ENCODE data around the gene RAB44. TPM values are rescaled to one million over a fixed set of nuclear protein-coding genes. Genes with fewer than 3 reads are reported as not detected.

The RAB44 gene
- total RNA-seq, 4 donors from 2014 or later: 0.30 to 1.0 (median 0.63) TPM

DNA sequence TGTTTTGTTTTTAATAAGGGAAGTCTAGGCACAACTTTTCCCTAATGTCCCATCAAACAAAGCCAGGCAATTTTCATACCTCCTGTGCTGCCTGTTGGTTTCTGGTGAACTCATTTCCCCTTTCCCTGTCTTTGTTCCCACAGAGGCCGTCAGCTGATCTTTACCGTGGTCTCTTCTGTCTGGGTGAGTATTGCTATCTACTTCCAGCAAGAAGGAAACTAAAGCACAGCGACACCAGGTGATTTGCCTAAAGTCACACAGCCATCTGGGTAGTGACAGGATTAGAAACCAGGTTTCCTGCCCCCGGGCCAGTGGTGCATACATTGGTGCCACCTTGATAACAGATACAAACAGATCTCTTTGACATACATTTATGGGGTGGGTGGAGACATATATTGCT, 59.6 kb downstream of the RAB44 start:
- Histone ChIP-seq H3K4me1 (peaks cover 0 to 20% (median 6%) of the 10 kb centered on the region in 4 donors), H3K4me3 (no peak overlapping the region), H3K36me3 (no peaks in the 10 kb centered on the region), H3K27me3 (no peaks in the 10 kb centered on the region), H3K9me3 (no peaks in the 10 kb centered on the region), H3K27ac (no peak overlapping the region)
- DNase-seq (ENCODE audit: low spot score in 2 of 2): no peak
- no peak for TF ChIP-seq POLR2A (IDR thresholded peaks at IDR 0.05)
- 62 to 78% methylated on average over 4 of the region's 4 CpGs for WGBS, 2 donors

DNA sequence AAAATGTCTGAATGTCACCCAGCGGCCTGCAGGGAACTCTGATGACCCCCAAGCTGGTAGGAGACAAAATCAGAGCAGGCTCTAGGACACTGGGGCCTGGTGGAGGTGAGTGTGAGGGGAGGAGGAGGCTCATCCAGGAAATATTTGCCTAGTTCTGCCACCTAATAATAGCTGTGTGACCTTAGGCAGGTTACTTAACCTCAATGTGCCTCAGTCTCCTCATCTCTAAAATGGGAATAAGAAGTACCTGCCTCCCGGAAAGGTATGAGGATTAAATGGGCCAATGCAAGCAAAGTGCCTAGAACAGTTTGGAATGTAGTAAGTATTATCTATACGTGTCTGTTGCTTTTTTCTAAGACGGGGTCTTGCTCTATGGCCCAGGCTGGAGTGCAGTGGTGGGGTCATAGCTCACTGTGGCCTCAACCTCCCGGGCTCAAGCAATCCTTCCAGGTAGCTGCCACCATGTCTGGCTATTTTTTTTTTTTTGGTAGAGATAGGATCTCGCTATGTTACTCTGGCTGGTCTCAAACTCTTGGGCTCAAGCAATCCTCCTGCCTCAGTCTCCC, 60.4 kb downstream of the RAB44 start:
- no peaks in the 10 kb centered on the region for H3K27me3 ChIP-seq
- H3K9me3 ChIP-seq: no peaks in the 10 kb centered on the region
- no peak for DNase-seq (ENCODE audit: low spot score in 2 of 2)
- WGBS, 2 donors: 77 to 94% methylated on average over 6 of the region's 6 CpGs
- no peak overlapping the region for H3K27ac ChIP-seq
- H3K4me3 ChIP-seq: no peak overlapping the region
- no peak for TF ChIP-seq POLR2A (IDR thresholded peaks at IDR 0.05)
- TF ChIP-seq, protein P1, sequence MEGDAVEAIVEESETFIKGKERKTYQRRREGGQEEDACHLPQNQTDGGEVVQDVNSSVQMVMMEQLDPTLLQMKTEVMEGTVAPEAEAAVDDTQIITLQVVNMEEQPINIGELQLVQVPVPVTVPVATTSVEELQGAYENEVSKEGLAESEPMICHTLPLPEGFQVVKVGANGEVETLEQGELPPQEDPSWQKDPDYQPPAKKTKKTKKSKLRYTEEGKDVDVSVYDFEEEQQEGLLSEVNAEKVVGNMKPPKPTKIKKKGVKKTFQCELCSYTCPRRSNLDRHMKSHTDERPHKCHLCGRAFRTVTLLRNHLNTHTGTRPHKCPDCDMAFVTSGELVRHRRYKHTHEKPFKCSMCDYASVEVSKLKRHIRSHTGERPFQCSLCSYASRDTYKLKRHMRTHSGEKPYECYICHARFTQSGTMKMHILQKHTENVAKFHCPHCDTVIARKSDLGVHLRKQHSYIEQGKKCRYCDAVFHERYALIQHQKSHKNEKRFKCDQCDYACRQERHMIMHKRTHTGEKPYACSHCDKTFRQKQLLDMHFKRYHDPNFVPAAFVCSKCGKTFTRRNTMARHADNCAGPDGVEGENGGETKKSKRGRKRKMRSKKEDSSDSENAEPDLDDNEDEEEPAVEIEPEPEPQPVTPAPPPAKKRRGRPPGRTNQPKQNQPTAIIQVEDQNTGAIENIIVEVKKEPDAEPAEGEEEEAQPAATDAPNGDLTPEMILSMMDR (IDR thresholded peaks at IDR 0.05): no peak
- no peak for TF ChIP-seq EP300 (IDR thresholded peaks at IDR 0.05)
- H3K36me3 ChIP-seq: no peaks in the 10 kb centered on the region
- peaks cover 0 to 13% (median 6%) of the 10 kb centered on the region in 4 donors for H3K4me1 ChIP-seq

DNA sequence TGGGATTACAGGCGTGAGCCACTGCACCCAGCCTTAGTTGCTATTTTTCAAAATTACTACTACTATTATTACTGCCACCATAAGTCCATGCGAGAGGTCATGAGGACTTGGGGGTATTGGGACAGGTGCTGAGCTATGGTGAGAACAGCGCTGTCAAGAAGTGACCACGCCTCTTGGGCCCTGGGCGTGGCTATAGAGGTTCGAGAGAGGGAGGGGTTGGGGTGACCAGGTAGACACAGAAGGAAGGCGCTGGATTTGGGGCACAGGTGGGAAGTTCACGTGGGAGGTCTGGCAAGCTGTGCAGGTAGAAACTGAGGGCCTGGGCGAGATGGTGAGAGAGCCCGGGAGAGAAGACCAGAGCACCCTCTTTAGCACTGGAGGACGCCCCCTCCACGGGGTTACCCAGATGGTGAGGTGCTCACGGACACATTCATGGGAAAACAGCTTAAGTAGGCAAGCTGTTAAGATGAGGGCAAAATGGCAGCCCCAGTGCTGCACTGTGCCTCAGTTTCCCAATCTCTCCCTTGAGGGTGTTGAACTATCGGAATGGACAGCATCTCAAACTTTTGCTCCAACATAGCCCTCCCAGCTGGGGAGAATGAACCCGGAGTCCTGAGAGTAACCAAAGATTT, 61.0 kb downstream of the RAB44 start:
- no peak overlapping the region for H3K27ac ChIP-seq
- H3K4me3 ChIP-seq: no peak overlapping the region
- no peaks in the 10 kb centered on the region for H3K36me3 ChIP-seq
- WGBS, 2 donors: 62 to 74% methylated on average over 15 of the region's 15 CpGs
- no peak for TF ChIP-seq EP300 (IDR thresholded peaks at IDR 0.05)
- no peak for TF ChIP-seq POLR2A (IDR thresholded peaks at IDR 0.05)
- TF ChIP-seq, protein P1 (IDR thresholded peaks at IDR 0.05): no peak
- no peaks in the 10 kb centered on the region for H3K9me3 ChIP-seq
- no peak for DNase-seq (ENCODE audit: low spot score in 2 of 2)
- H3K27me3 ChIP-seq: no peaks in the 10 kb centered on the region
- peaks cover 0 to 13% (median 6%) of the 10 kb centered on the region in 4 donors for H3K4me1 ChIP-seq

DNA sequence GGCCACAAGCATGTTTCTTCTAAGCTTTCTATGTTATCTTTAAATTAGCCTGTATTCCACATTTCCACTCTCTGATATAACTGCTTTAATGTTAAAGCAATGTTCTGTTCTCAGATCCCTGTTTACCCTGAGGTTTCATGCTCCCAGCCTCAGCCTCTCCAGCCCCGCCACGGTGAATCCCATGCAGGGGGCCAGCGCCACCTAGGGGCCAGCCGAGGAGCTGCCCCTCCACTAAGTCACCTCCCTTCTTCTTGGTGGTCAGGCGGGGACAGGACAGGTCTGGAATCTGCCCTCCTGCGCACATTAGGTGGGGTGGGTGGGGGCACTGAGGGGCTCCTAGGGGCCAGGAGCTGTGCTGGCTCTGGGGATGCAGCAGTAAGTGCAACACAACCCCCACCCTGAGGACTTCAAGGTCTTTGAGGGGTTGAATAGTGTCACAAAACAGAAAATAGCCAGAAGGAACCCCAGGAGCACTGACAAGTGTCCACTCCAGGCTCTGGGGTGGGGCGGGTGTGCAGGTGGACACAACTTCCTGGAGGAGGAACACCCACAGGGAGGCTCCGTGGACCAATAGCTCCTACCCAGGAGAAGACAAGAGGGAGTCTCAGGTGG, 61.6 kb downstream of the RAB44 start:
- H3K36me3 ChIP-seq: no peaks in the 10 kb centered on the region
- H3K9me3 ChIP-seq: no peaks in the 10 kb centered on the region
- no peak overlapping the region for H3K27ac ChIP-seq
- H3K27me3 ChIP-seq: no peaks in the 10 kb centered on the region
- peaks cover 0 to 13% (median 6%) of the 10 kb centered on the region in 4 donors for H3K4me1 ChIP-seq
- no peak for TF ChIP-seq POLR2A (IDR thresholded peaks at IDR 0.05)
- TF ChIP-seq, protein P1 (IDR thresholded peaks at IDR 0.05): peak; percentile 88 to 100 (median 98)
- 12 to 16% methylated on average over 8 of the region's 8 CpGs for WGBS, 2 donors
- DNase-seq (ENCODE audit: low spot score in 2 of 2): peak; percentile 67 to 78
- H3K4me3 ChIP-seq: no peak overlapping the region

DNA sequence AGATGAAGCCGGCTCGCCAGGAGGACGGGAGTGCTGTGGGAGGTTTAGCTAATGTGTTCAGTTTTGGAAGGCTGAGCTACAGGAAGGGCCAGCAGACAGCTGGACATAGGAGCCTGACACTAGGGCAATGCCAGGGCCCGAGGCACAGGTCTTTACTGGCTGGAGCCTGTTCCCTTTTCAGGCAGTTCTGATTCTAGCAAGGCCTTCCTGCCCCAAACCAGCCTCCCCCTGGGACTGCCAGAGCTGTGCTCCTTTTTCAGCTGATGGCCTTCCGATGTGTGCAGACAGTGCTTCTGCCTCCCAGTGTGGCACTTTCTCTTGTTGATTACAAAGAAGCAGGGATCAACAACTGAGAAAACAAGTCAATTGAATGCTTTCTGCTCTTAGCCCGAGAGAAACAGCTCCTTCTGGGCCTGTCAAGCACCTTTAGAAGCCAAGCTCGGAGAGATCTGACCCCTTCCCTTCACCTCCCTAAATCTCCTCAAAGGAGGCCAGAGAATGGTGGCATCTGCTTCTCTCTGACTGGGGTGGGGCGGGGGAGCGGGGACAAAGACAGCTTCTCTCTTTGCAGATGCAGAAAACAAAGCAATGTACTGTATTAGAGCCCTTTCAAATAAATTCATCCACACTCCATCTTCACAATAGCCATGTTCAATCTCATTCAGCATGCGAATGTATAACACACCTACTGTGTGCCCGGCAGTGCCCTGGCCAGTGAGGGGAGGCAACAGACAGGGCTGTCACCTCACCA, 63.2 kb downstream of the RAB44 start:
- Histone ChIP-seq H3K4me3 (no peak overlapping the region), H3K9me3 (no peaks in the 10 kb centered on the region), H3K36me3 (no peaks in the 10 kb centered on the region), H3K27ac (peak overlapping the region in 2 of 4 donors; percentile 19 to 46), H3K4me1 (peaks cover 0 to 19% (median 7%) of the 10 kb centered on the region in 4 donors), H3K27me3 (no peaks in the 10 kb centered on the region)
- WGBS, 2 donors: 60 to 65% methylated on average over 11 of the region's 11 CpGs
- no peak for TF ChIP-seq EP300 (IDR thresholded peaks at IDR 0.05)
- TF ChIP-seq POLR2A (IDR thresholded peaks at IDR 0.05): no peak
- TF ChIP-seq, protein P1 (IDR thresholded peaks at IDR 0.05): no peak
- no peak for DNase-seq (ENCODE audit: low spot score in 2 of 2)

Data from tibial nerve (tissue), 4 donors.